ENCODE results near the gene EXOC3. TPM values are rescaled to one million over a fixed set of nuclear protein-coding genes. Genes with fewer than 3 reads are reported as not detected.
"Not testable (repeated sequence)": the region's sequence is repeated elsewhere in the genome, so short reads cannot be mapped to it uniquely, and the experiment has no call there.

EXOC3 gene
- total RNA-seq, 4 donors from 2014 or later = 44.3 to 81.7 (median 54.0) TPM

GRCh38 chr5:399296-400281 lies 43.4 kb upstream of the EXOC3 start:
- H3K27ac ChIP-seq = no peak overlapping the region
- no peak for TF ChIP-seq CTCF (IDR thresholded peaks at IDR 0.05 in 4 of 5, conservative IDR thresholded peaks at IDR 0.05 in 1 of 5)
- no peak for TF ChIP-seq POLR2A (IDR thresholded peaks at IDR 0.05)
- H3K27me3 ChIP-seq = peaks cover 17 to 35% (median 26%) of the 10 kb centered on the region in 3 donors
- H3K36me3 ChIP-seq = no peaks in the 10 kb centered on the region
- no peak for ATAC-seq
- in situ Hi-C loops (cut with MboI; ENCODE audit: low sequenced_read_pairs in 4 of 4) = no loop called here
- DNase-seq = peak; percentile 31 to 55
- intact Hi-C loops (cut with DNase I; ENCODE audit: low total_unique reads) = no loop called here
- H3K4me3 ChIP-seq = peak overlapping the region in 3 of 4 donors; percentile 25 to 34 (median 25)
- H3K4me1 ChIP-seq = peaks cover 3 to 7% of the 10 kb centered on the region in 2 donors
- no peaks in the 10 kb centered on the region for H3K9me3 ChIP-seq

- in situ Hi-C loops (cut with MboI; ENCODE audit: low sequenced_read_pairs in 4 of 4) = no loop called here
- no peaks in the 10 kb centered on the region for H3K36me3 ChIP-seq
- H3K27me3 ChIP-seq = peaks cover 17 to 39% (median 26%) of the 10 kb centered on the region in 3 donors
- TF ChIP-seq CTCF (IDR thresholded peaks at IDR 0.05 in 4 of 5, conservative IDR thresholded peaks at IDR 0.05 in 1 of 5) = no peak
- TF ChIP-seq POLR2A (IDR thresholded peaks at IDR 0.05) = no peak
- H3K9me3 ChIP-seq = no peaks in the 10 kb centered on the region
- H3K4me1 ChIP-seq = peaks cover 3 to 7% of the 10 kb centered on the region in 2 donors
- ATAC-seq = no peak
- no peak overlapping the region for H3K27ac ChIP-seq
- H3K4me3 ChIP-seq = peak overlapping the region in 3 of 4 donors; percentile 25 to 34 (median 25)
- intact Hi-C loops (cut with DNase I; ENCODE audit: low total_unique reads) = no loop called here
- DNase-seq = no peak
These were observed 42.5 kb upstream of the EXOC3 start for GRCh38 chr5:400282-401145.

- no peak overlapping the region for H3K4me3 ChIP-seq
- intact Hi-C loops (cut with DNase I; ENCODE audit: low total_unique reads) (no loop called here), in situ Hi-C loops (cut with MboI; ENCODE audit: low sequenced_read_pairs in 4 of 4) (no loop called here)
- ATAC-seq (no peak), DNase-seq (no peak)
- peaks cover 17 to 39% (median 26%) of the 10 kb centered on the region in 3 donors for H3K27me3 ChIP-seq
- H3K36me3 ChIP-seq = no peaks in the 10 kb centered on the region
- H3K9me3 ChIP-seq = no peaks in the 10 kb centered on the region
- H3K27ac ChIP-seq = no peak overlapping the region
- peaks cover 3 to 7% of the 10 kb centered on the region in 2 donors for H3K4me1 ChIP-seq
- no peak for TF ChIP-seq CTCF (IDR thresholded peaks at IDR 0.05 in 4 of 5, conservative IDR thresholded peaks at IDR 0.05 in 1 of 5)
- no peak for TF ChIP-seq POLR2A (IDR thresholded peaks at IDR 0.05)
These were observed 41.6 kb upstream of the EXOC3 start for GRCh38 chr5:401146-402034.

- ATAC-seq; DNase-seq; H3K27ac ChIP-seq; H3K4me1 ChIP-seq; H3K36me3 ChIP-seq; H3K9me3 ChIP-seq; in situ Hi-C loops (cut with MboI; ENCODE audit: low sequenced_read_pairs in 4 of 4); H3K4me3 ChIP-seq; intact Hi-C loops (cut with DNase I; ENCODE audit: low total_unique reads): not testable (repeated sequence)
- peaks cover 17 to 43% (median 26%) of the 10 kb centered on the region in 3 donors for H3K27me3 ChIP-seq
These were observed 40.8 kb upstream of the EXOC3 start for GRCh38 chr5:402219-402614.

Measured in gastrocnemius medialis (tissue), 4 donors.